HCT116 (cell line): ENCODE results near the gene ESPNL. TPM values are rescaled to one million over a fixed set of nuclear protein-coding genes. Genes with fewer than 3 reads are reported as not detected.

Experiments
- ATAC-seq: fragments of 200-7000 bp; cut with Tn5 transposase; 2 replicates; pipeline ENCODE4 v1.9.1; 2020; ENCODE audit warnings: mild to moderate bottlenecking, moderate library complexity
- BruUV-seq: library from RNA; stranded (reverse); fragments of 400-500 nt; replicated peaks from 2 replicates; lab custom pipeline; 2021; lab: Mats Ljungman, UMichigan
- CTCF ChIA-PET: fragments of 300-600 bp; sonication (Branson Sonifier 250); formaldehyde crosslinking; loops from one replicate; lab custom pipeline; 2021; ENCODE audit warnings: antibody characterized with exemption; lab: Charles Lee
- POLR2A ChIA-PET: fragments of 300-600, 350-600 bp; sonication (Branson Sonifier 250); formaldehyde crosslinking; loops from one replicate; lab custom pipeline; 2021; ENCODE audit warnings: antibody characterized with exemption; lab: Charles Lee
- RAD21 ChIA-PET, 2 experiments: fragments of 300-600 bp; sonication (Branson Sonifier 250); formaldehyde crosslinking; loops; one replicate each; lab custom pipeline; 2023; ENCODE audit warnings: low total read pairs in 2 of 2; ENCODE audit not compliant: uncharacterized antibody in 2 of 2, unreplicated experiment in 2 of 2, low non-redundant PET in 1 of 2; lab: Charles Lee
- DNase-seq: peaks from one replicate; pipeline ENCODE4 v3.0.0-alpha.2; 2010; ENCODE audit warnings: low read depth, low spot score
- H2AFZ ChIP-seq: fragments of 200-600 bp; shearing (Covaris generic), sonication (generic); 2 replicates; pipeline ENCODE4 v1.6.1; 2017; ENCODE audit warnings: low read depth, mixed run types, mixed read lengths, antibody characterized with exemption, low read length; ENCODE audit not compliant: poor library complexity, severe bottlenecking
- H3K27ac ChIP-seq: 2 replicates; pipeline ENCODE4 v1.5.1; 2012; ENCODE audit warnings: low read depth, low read length
- H3K27me3 ChIP-seq: fragments of 200-600 bp; sonication (generic); 2 replicates; pipeline ENCODE4 v1.6.1; 2016; ENCODE audit warnings: mixed run types, low read length, mixed read lengths; ENCODE audit not compliant: insufficient read depth
- H3K36me3 ChIP-seq, 2 experiments: fragments of 200-500 bp in 1 of 2; fragments of 200-600 bp in 1 of 2; sonication (Bioruptor generic) in 1 of 2; sonication (generic) in 1 of 2; 2 replicates each; pipeline versions ENCODE4 v1.5.1 to v1.6.1; 2014 to 2016; ENCODE audit warnings: low read length in 2 of 2, inconsistent platforms in 1 of 2, mixed read lengths in 1 of 2, mixed run types in 1 of 2; ENCODE audit not compliant: insufficient read depth in 2 of 2, control insufficient read depth in 1 of 2
- H3K4me1 ChIP-seq, 2 experiments: fragments of 200-600 bp in 1 of 2; sonication (generic) in 1 of 2; 2 replicates each; pipeline versions ENCODE4 v1.5.1 to v1.6.1; 2012 to 2017; ENCODE audit warnings: low read length in 2 of 2, inconsistent platforms in 1 of 2, mild to moderate bottlenecking in 1 of 2, mixed read lengths in 1 of 2, mixed run types in 1 of 2, moderate library complexity in 1 of 2; ENCODE audit not compliant: insufficient read depth in 2 of 2, control insufficient read depth in 1 of 2
- H3K4me2 ChIP-seq: fragments of 200-600 bp; sonication (generic); 2 replicates; pipeline ENCODE4 v1.6.1; 2017; ENCODE audit warnings: mixed run types, low read length, mixed read lengths
- H3K4me3 ChIP-seq, 2 experiments: fragments of 200-600 bp in 1 of 2; sonication (generic) in 1 of 2; replicated peaks in 1 of 2; 2 replicates each; pipeline ENCODE4 v1.5.1; 2011 to 2016; ENCODE audit warnings: low read length in 2 of 2, control low read depth in 1 of 2, low read depth in 1 of 2, mild to moderate bottlenecking in 1 of 2, mixed read lengths in 1 of 2, mixed run types in 1 of 2
- H3K79me2 ChIP-seq: fragments of 200-600 bp; sonication (generic); 2 replicates; pipeline ENCODE4 v1.6.1; 2017; ENCODE audit warnings: mild to moderate bottlenecking, mixed run types, low read length, moderate library complexity, mixed read lengths; ENCODE audit not compliant: insufficient read depth
- H3K9ac ChIP-seq: fragments of 200-600 bp; sonication (generic); 2 replicates; pipeline ENCODE4 v1.6.1; 2016; ENCODE audit warnings: low read length, mixed read lengths
- H3K9me2 ChIP-seq: fragments of 200-600 bp; sonication (generic), shearing (Covaris generic); 2 replicates; pipeline ENCODE4 v1.6.1; 2017; ENCODE audit warnings: mixed run types, mild to moderate bottlenecking, moderate library complexity; ENCODE audit not compliant: insufficient read depth
- H3K9me3 ChIP-seq, 2 experiments: fragments of 200-500 bp in 1 of 2; fragments of 200-600 bp in 1 of 2; sonication (Bioruptor generic) in 1 of 2; sonication (generic) in 1 of 2; 2 replicates each; pipeline ENCODE4 v1.6.1; 2014 to 2017; ENCODE audit warnings: low read length in 2 of 2, mixed read lengths in 2 of 2, inconsistent platforms in 1 of 2, low read depth in 1 of 2, mild to moderate bottlenecking in 1 of 2, mixed run types in 1 of 2, moderate library complexity in 1 of 2; ENCODE audit not compliant: control insufficient read depth in 1 of 2, insufficient read depth in 1 of 2
- H4K20me1 ChIP-seq: fragments of 200-600 bp; sonication (generic), shearing (Covaris generic); 2 replicates; pipeline ENCODE4 v1.6.1; 2017; ENCODE audit warnings: mixed run types, mild to moderate bottlenecking, moderate library complexity; ENCODE audit not compliant: insufficient read depth
- ATF3 ChIP-seq: IDR thresholded peaks from 2 replicates; pipeline ENCODE4 v1.6.1; 2012
- CBX3 ChIP-seq: IDR thresholded peaks from 2 replicates; pipeline ENCODE4 v1.6.1; 2012; ENCODE audit warnings: low read depth
- CEBPB ChIP-seq: IDR thresholded peaks from 2 replicates; pipeline ENCODE4 v1.6.1; 2012; ENCODE audit warnings: low read depth
- EGR1 ChIP-seq: IDR thresholded peaks from 2 replicates; pipeline ENCODE4 v1.6.1; 2012; ENCODE audit warnings: low read depth
- ELF1 ChIP-seq: IDR thresholded peaks from 2 replicates; pipeline ENCODE4 v1.6.1; 2012; ENCODE audit warnings: low read depth, borderline replicate concordance
- FOSL1 ChIP-seq: IDR thresholded peaks from 2 replicates; pipeline ENCODE4 v1.6.1; 2012; ENCODE audit warnings: low read depth
- JUND ChIP-seq: IDR thresholded peaks from 2 replicates; pipeline ENCODE4 v1.6.1; 2012
- POLR2AphosphoS5 ChIP-seq: IDR thresholded peaks from 2 replicates; pipeline ENCODE4 v1.6.1; 2011; ENCODE audit warnings: mild to moderate bottlenecking, low read depth, low read length, moderate library complexity
- SIN3A ChIP-seq: IDR thresholded peaks from 2 replicates; pipeline ENCODE4 v1.6.1; 2012; ENCODE audit warnings: low read depth
- YY1 ChIP-seq: IDR thresholded peaks from 2 replicates; pipeline ENCODE4 v1.6.1; 2011; ENCODE audit warnings: low read length, low read depth, moderate library complexity, mild to moderate bottlenecking; ENCODE audit not compliant: insufficient replicate concordance; ENCODE audit errors: extremely low read depth
- ZBTB33 ChIP-seq: IDR thresholded peaks from 2 replicates; pipeline ENCODE4 v1.6.1; 2011; ENCODE audit warnings: mild to moderate bottlenecking, low read length, moderate library complexity; ENCODE audit not compliant: insufficient replicate concordance; ENCODE audit errors: extremely low read depth
- intact Hi-C: fragments of 100-400 bp; cut with micrococcal nuclease; formaldehyde crosslinking; loops from 2 replicates; pipeline ENCODE4 v1.10.0; 2022
- total RNA-seq: library from RNA; stranded (reverse); gene quantifications from one replicate; pipeline ENCODE4 v1.2.1, GENCODE V29; 2021; ENCODE audit not compliant: unreplicated experiment

Gene ESPNL
- total RNA-seq, 1 experiment from 2014 or later, result 0.22 TPM

GRCh38 chr2:238087211-238087610 lies 12.9 kb upstream of the ESPNL start:
- Histone ChIP-seq H3K36me3 (peaks cover 17 to 18% of the 10 kb centered on the region in 2 experiments; a peak in 3 of 4 replicates), H3K27me3 (no peaks in the 10 kb centered on the region), H3K9me2 (no peaks in the 10 kb centered on the region), H2AFZ (no peak overlapping the region), H3K79me2 (no peaks in the 10 kb centered on the region), H4K20me1 (no peaks in the 10 kb centered on the region), H3K4me3 (no peak overlapping the region), H3K4me2 (no peak overlapping the region), H3K9ac (no peak overlapping the region), H3K9me3 (no peaks in the 10 kb centered on the region), H3K4me1 (no peaks in the 10 kb centered on the region), H3K27ac (no peak overlapping the region)
- ChIA-PET CTCF (interaction anchor here (1.2 kb wide), 1 partner anchor 164 kb away, joined by 3 read pairs; no protein-coding TSS in a partner anchor), RAD21 (no interaction called here), POLR2A (interaction anchor here (0.8 kb wide), 1 partner anchor 205 kb away, joined by 4 read pairs; no protein-coding TSS in a partner anchor)
- intact Hi-C loops, result no loop called here
- ATAC-seq (no peak), DNase-seq (no peak)
- TF ChIP-seq FOSL1 (no peak), YY1 (no peak), POLR2AphosphoS5 (no peak), CBX3 (no peak), ZBTB33 (no peak), ELF1 (no peak), JUND (no peak), ATF3 (no peak), SIN3A (no peak), CEBPB (no peak), EGR1 (no peak)
- BruUV-seq, result no TSS peak
